GM18505 (cell line): ENCODE measurements around the gene PTMS.

ENCODE experiments used
- ATAC-seq: cut with Tn5 transposase; IDR thresholded peaks from one replicate; pipeline ENCODE4 v1.9.1; 2021; ENCODE audit not compliant: unreplicated experiment
- POLR2A ChIP-seq: IDR thresholded peaks from 4 replicates; pipeline ENCODE4 v1.6.1; 2011; ENCODE audit warnings: borderline replicate concordance; ENCODE audit not compliant: insufficient read depth, insufficient read length; ENCODE audit errors: extremely low read depth

The PTMS gene

GRCh38 chr12:6820166-6820565, 54.0 kb downstream of the PTMS start:
- no peak for ATAC-seq
- TF ChIP-seq POLR2A, result no peak
